T-cell (primary cell): Measurements from ENCODE around the gene ZNF428. TPM values are rescaled to one million over a fixed set of nuclear protein-coding genes. Genes with fewer than 3 reads are reported as not detected.

Source experiments
- ATAC-seq, 4 experiments: fragments of 200-7000 bp in 3 of 4; fragments of 150-1000 bp in 1 of 4; cut with Tn5 transposase; replicated peaks in 1 of 4; 1 replicate in 3 of 4; 2 replicates in 1 of 4; pipeline ENCODE4 v1.10.0; 2021; ENCODE audit warnings: moderate library complexity in 3 of 4, mild to moderate bottlenecking in 2 of 4, moderate number of reproducible peaks in 1 of 4
- CTCF ChIA-PET, 2 donors: fragments of 300-600 bp; sonication (Branson Sonifier 250); formaldehyde crosslinking; loops; one replicate each; lab custom pipeline; 2022; ENCODE audit warnings: antibody characterized with exemption in 2 of 2; lab: Charles Lee
- POLR2A ChIA-PET, 2 donors: fragments of 300-600 bp; sonication (Branson Sonifier 250); formaldehyde crosslinking; loops; one replicate each; lab custom pipeline; 2022; ENCODE audit warnings: antibody characterized with exemption in 2 of 2; lab: Charles Lee
- DNase-seq, 35 experiments: peaks; one replicate each; pipeline versions ENCODE4 v3.0.0 to v3.0.0-alpha.2; 2013 to 2023
- H3K27ac ChIP-seq: one replicate; pipeline ENCODE4 v1.5.1; 2013; ENCODE audit warnings: low read length
- H3K27me3 ChIP-seq, 2 experiments: replicated peaks in 1 of 2; 1 replicate in 1 of 2; 2 replicates in 1 of 2; pipeline versions ENCODE4 v1.6.1 to v1.7.0; 2013; ENCODE audit warnings: low read length in 1 of 2, mixed read lengths in 1 of 2; ENCODE audit not compliant: control insufficient read depth in 2 of 2, insufficient read depth in 2 of 2; ENCODE audit errors: extremely low read depth in 1 of 2
- H3K36me3 ChIP-seq, 2 donors: 1 replicate in 1 of 2; 2 replicates in 1 of 2; pipeline versions ENCODE4 v1.6.1 to v1.7.0; 2013; ENCODE audit warnings: low read length in 1 of 2; ENCODE audit not compliant: control insufficient read depth in 2 of 2, insufficient read depth in 1 of 2; ENCODE audit errors: extremely low read depth in 1 of 2
- H3K4me1 ChIP-seq, 2 experiments: 1 replicate in 1 of 2; 2 replicates in 1 of 2; pipeline versions ENCODE4 v1.6.1 to v1.7.0; 2013; ENCODE audit warnings: low read length in 2 of 2, mixed read lengths in 1 of 2; ENCODE audit not compliant: insufficient read depth in 2 of 2, control insufficient read depth in 1 of 2; ENCODE audit errors: extremely low read depth in 1 of 2
- H3K4me3 ChIP-seq, 2 donors: 1 replicate in 1 of 2; 2 replicates in 1 of 2; pipeline versions ENCODE4 v1.5.1 to v1.7.0; 2013; ENCODE audit warnings: mild to moderate bottlenecking in 2 of 2, low read length in 1 of 2, moderate library complexity in 1 of 2; ENCODE audit not compliant: control insufficient read depth in 1 of 2; ENCODE audit errors: extremely low read depth in 1 of 2
- H3K9me3 ChIP-seq: 2 replicates; pipeline ENCODE4 v1.7.0; 2013
- H3K27ac Mint-ChIP-seq, 2 donors: one replicate each; pipeline ENCODE4 v1.8.0; 2020 to 2021; ENCODE audit warnings: mild to moderate bottlenecking in 2 of 2, mixed read lengths in 2 of 2
- H3K27me3 Mint-ChIP-seq, 2 donors: one replicate each; pipeline ENCODE4 v1.8.0; 2021 to 2022; ENCODE audit warnings: mixed read lengths in 2 of 2
- H3K36me3 Mint-ChIP-seq: one replicate; pipeline ENCODE4 v1.8.0; 2021; ENCODE audit warnings: mixed read lengths
- H3K4me1 Mint-ChIP-seq, 3 donors: one replicate each; pipeline ENCODE4 v1.8.0; 2020 to 2022; ENCODE audit warnings: mixed read lengths in 3 of 3, mild to moderate bottlenecking in 1 of 3
- H3K4me3 Mint-ChIP-seq, 3 donors: one replicate each; pipeline ENCODE4 v1.8.0; 2020 to 2022; ENCODE audit warnings: mild to moderate bottlenecking in 3 of 3, mixed read lengths in 3 of 3, moderate library complexity in 3 of 3
- H3K9me3 Mint-ChIP-seq, 3 donors: one replicate each; pipeline ENCODE4 v1.8.0; 2020 to 2022; ENCODE audit warnings: mixed read lengths in 3 of 3
- WGBS: methylation state at CpG from one replicate; pipeline ENCODE4 v1.1.5; 2013; ENCODE audit warnings: missing lambda C conversion rate; ENCODE audit not compliant: insufficient coverage; 5-methylcytosine and 5-hydroxymethylcytosine counted together
- total RNA-seq, 35 experiments: library from RNA in 6 of 35; stranded (reverse) in 6 of 35; fragments of 120-200 nt in 1 of 35; gene quantifications; one replicate each; pipeline versions ENCODE4 v1.2.1 to v1.2.4 and lab custom pipeline; 2013 to 2026

Gene ZNF428
- total RNA-seq, 5 donors from 2014 or later (not counting 1 experiment from before 2014, with no cell fraction given): 28.9 to 35.2 (median 34.5) TPM

DNA sequence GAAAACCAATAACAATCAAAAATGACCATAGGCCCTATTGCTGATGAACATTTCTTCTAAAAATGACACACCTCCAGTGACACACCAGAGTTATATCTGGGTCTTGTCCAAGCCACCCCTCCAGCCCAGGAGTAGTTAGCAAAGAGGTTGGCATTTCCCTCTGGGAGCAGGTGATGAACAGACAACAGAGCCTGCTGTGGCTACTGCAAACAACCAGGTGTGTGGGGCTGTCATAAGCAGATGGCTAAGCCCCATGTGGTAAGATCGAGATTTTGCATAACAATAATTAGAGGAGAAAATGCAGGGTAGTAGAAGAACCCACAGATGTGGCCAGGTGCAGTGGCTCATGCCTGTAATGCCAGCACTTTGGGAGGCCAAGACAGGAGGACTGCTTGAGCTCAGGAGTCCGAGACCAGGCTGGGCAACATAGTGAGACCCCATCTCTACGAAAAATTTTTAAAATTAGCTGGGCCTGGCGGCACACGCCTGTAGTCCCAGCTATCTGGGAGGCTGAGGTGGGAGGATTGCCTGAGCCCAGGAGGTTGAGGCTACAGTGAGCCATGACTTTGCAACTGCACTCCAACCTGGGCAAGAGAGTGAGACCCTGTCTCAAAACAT, 49.1 kb downstream of the ZNF428 start:
- H3K9me3 Mint-ChIP-seq: no peaks in the 10 kb centered on the region
- Histone ChIP-seq H3K4me3 (no peak overlapping the region), H3K4me1 (peaks cover 7 to 28% of the 10 kb centered on the region in 2 experiments), H3K36me3 (peaks cover 0 to 9% of the 10 kb centered on the region in 2 donors), H3K9me3 (no peaks in the 10 kb centered on the region), H3K27me3 (no peaks in the 10 kb centered on the region), H3K27ac (no peak overlapping the region)
- DNase-seq (no peak), ATAC-seq (peak in 1 of 4 experiments; percentile 18)
- CTCF ChIA-PET: interaction anchor here in 1 of 2 donors (1.0 kb wide), 1 partner anchor 15 kb away, joined by 5 read pairs; no protein-coding TSS in a partner anchor
- peaks cover 43 to 46% (median 44%) of the 10 kb centered on the region in 3 donors for H3K4me1 Mint-ChIP-seq
- H3K4me3 Mint-ChIP-seq: no peak overlapping the region
- 71% methylated on average over 4 of the region's 5 CpGs for WGBS
- H3K27me3 Mint-ChIP-seq: no peaks in the 10 kb centered on the region
- H3K36me3 Mint-ChIP-seq: peaks cover 13% of the 10 kb centered on the region
- H3K27ac Mint-ChIP-seq: peak overlapping the region; percentile 81 to 82
- POLR2A ChIA-PET: no interaction called here

DNA sequence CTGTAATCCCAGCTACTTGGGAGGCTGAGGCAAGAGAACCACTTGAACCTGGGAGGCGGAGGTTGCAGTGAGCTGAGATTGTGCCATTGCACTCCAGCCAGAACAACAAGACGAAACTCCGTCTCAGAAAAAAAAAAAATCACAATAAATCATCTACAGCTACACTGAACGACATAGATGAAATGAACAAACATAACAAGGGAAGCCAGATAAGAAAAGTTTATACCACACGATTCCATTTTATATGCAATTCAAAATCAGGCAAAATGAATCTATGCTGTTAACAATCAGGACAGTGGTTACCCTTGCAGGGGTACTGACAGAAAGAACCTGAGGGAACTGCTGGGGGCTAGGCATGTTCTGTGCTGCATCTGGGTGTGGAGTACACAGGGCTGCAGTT, 49.8 kb downstream of the ZNF428 start:
- Histone ChIP-seq H3K27ac (no peak overlapping the region), H3K4me1 (peaks cover 2 to 27% of the 10 kb centered on the region in 2 experiments), H3K9me3 (no peaks in the 10 kb centered on the region), H3K36me3 (peaks cover 0 to 9% of the 10 kb centered on the region in 2 donors), H3K27me3 (no peaks in the 10 kb centered on the region), H3K4me3 (no peak overlapping the region)
- H3K36me3 Mint-ChIP-seq: peaks cover 13% of the 10 kb centered on the region
- peak overlapping the region; percentile 81 to 82 for H3K27ac Mint-ChIP-seq
- no peaks in the 10 kb centered on the region for H3K27me3 Mint-ChIP-seq
- POLR2A ChIA-PET: interaction anchor here in 1 of 2 donors (0.6 kb wide), 1 partner anchor 16 kb away, joined by 3 read pairs; no protein-coding TSS in a partner anchor
- H3K4me3 Mint-ChIP-seq: no peak overlapping the region
- ATAC-seq (no peak), DNase-seq (no peak)
- WGBS: 88% methylated on average over 3 of the region's 5 CpGs
- CTCF ChIA-PET: no interaction called here
- H3K9me3 Mint-ChIP-seq: no peaks in the 10 kb centered on the region
- H3K4me1 Mint-ChIP-seq: peaks cover 43 to 46% (median 44%) of the 10 kb centered on the region in 3 donors

DNA sequence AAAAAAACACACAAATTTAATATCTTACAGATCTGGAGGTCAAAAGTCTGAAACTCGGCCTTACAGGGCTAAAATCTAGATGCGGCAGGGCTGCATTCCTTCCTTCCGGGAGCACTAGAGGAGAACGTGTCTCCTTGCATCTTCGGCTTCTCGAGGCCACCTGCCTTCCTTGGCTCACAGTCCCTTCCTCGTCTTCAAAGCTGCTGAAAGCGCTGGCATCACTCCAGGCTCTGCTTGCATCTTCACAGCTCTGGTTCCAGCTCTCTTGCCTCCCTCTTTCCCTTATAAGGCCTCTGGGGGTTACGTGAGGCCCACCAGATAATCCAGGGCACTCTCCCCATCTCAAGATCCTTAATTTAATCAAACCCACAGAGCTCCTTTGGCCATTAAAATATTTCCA, 54.6 kb downstream of the ZNF428 start:
- peak overlapping the region in 1 of 3 donors; percentile 84 for H3K4me3 Mint-ChIP-seq
- Histone ChIP-seq H3K4me1 (peaks cover 20 to 54% of the 10 kb centered on the region in 2 experiments), H3K36me3 (peaks cover 0 to 7% of the 10 kb centered on the region in 2 donors), H3K27me3 (no peaks in the 10 kb centered on the region), H3K9me3 (no peaks in the 10 kb centered on the region), H3K27ac (no peak overlapping the region), H3K4me3 (no peak overlapping the region)
- no peaks in the 10 kb centered on the region for H3K27me3 Mint-ChIP-seq
- no peaks in the 10 kb centered on the region for H3K9me3 Mint-ChIP-seq
- WGBS: 68% methylated on average over 9 of the region's 9 CpGs
- H3K36me3 Mint-ChIP-seq: peaks cover 25% of the 10 kb centered on the region
- peak overlapping the region; percentile 78 to 96 for H3K27ac Mint-ChIP-seq
- ChIA-PET POLR2A (interaction anchor here in 1 of 2 donors (0.7 kb wide), 1 partner anchor 9 kb away, joined by 3 read pairs; no protein-coding TSS in a partner anchor), CTCF (interaction anchor here (0.6 to 0.9 kb wide), 4 partner anchors 9 to 94 kb away, joined by 3 read pairs; no protein-coding TSS in a partner anchor)
- H3K4me1 Mint-ChIP-seq: peaks cover 58 to 67% (median 58%) of the 10 kb centered on the region in 3 donors
- ATAC-seq: no peak
- no peak for DNase-seq

DNA sequence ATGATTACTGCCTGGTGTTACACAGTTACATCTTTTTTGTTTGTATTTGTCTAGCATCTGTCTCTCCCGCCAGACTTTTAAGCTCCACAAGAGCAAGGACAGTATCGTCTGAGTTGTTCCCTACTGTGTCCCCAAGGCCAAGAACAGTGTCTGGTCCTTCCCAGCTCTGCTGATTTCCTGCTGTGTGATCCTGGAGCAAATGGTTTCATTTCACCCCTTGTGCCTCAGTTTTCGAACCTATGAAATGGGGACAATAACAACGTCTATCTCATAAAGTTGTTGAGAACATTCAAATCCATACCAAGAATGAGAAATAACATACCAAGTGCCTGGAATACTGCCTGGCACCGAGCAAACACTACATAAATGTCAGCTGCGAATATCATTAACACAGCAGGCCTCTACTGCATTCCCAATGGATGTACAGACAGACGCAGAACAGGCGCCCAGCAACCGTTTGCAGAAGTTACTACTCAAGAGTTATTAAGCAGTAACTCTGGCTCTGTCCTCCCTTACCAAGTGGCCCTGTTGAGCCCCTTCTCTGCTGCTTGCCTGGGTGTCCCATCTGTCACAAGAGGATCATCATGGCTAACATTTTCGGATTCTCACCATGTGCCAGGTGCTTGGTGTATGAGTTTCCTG, 55.5 kb downstream of the ZNF428 start:
- ATAC-seq (no peak), DNase-seq (no peak)
- H3K4me3 ChIP-seq: no peak overlapping the region
- 89% methylated on average over 9 of the region's 10 CpGs for WGBS
- peak overlapping the region in 1 of 3 donors; percentile 84 for H3K4me3 Mint-ChIP-seq
- no peaks in the 10 kb centered on the region for H3K27me3 ChIP-seq
- H3K36me3 Mint-ChIP-seq: peaks cover 28% of the 10 kb centered on the region
- peaks cover 0 to 11% of the 10 kb centered on the region in 2 donors for H3K36me3 ChIP-seq
- no peaks in the 10 kb centered on the region for H3K27me3 Mint-ChIP-seq
- ChIA-PET CTCF (interaction anchor here in 1 of 2 donors (0.9 kb wide), 1 partner anchor 10 kb away, joined by 3 read pairs; no protein-coding TSS in a partner anchor), POLR2A (interaction anchor here in 1 of 2 donors (0.7 kb wide), 1 partner anchor 10 kb away, joined by 3 read pairs; no protein-coding TSS in a partner anchor)
- H3K9me3 Mint-ChIP-seq: no peaks in the 10 kb centered on the region
- H3K27ac ChIP-seq: peak overlapping the region; percentile 93
- no peaks in the 10 kb centered on the region for H3K9me3 ChIP-seq
- peaks cover 57 to 64% (median 58%) of the 10 kb centered on the region in 3 donors for H3K4me1 Mint-ChIP-seq
- H3K4me1 ChIP-seq: peaks cover 20 to 54% of the 10 kb centered on the region in 2 experiments
- H3K27ac Mint-ChIP-seq: peak overlapping the region; percentile 96 to 98

DNA sequence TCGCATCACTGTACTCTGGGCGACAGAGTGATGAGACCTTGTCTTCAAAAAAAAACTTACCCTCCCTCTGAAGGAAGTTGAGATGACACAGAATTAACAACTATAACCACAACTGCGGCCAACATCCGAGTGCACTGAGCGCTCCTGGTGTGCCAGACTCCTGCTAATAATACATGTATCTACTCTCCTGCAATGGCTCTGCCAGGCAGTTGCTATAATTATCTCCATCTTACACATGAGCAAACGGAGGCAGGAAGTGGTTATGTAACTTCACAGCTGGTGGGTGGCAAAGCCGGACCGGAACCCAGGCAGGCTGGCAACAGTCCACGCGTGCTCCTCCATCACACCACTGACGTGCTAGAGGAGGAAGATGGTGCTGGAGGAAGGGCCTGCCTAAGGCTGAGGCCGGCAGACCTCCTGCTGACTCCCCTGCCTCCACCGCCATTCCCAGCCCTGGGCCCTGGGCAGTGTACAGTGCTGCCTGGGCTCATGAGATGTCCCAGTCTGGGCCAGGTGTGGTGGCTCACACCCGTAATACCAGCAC, 56.7 kb downstream of the ZNF428 start:
- peaks cover 20 to 54% of the 10 kb centered on the region in 2 experiments for H3K4me1 ChIP-seq
- H3K4me3 ChIP-seq: peak overlapping the region; percentile 22 to 29
- no peaks in the 10 kb centered on the region for H3K27me3 ChIP-seq
- Mint-ChIP-seq H3K9me3 (no peaks in the 10 kb centered on the region), H3K27ac (peak overlapping the region; percentile 96 to 98), H3K36me3 (peaks cover 30% of the 10 kb centered on the region), H3K4me1 (peaks cover 58 to 64% (median 58%) of the 10 kb centered on the region in 3 donors), H3K4me3 (peak overlapping the region; percentile 58 to 84 (median 62)), H3K27me3 (no peaks in the 10 kb centered on the region)
- H3K9me3 ChIP-seq: no peaks in the 10 kb centered on the region
- peak; percentile 61 to 90 (median 78) for DNase-seq
- ATAC-seq: peak; percentile 86 to 91 (median 88)
- peak overlapping the region; percentile 93 for H3K27ac ChIP-seq
- H3K36me3 ChIP-seq: peaks cover 0 to 16% of the 10 kb centered on the region in 2 donors
- WGBS: 10% methylated on average over 4 of the region's 14 CpGs
- CTCF ChIA-PET: interaction anchor here in 1 of 2 donors (0.6 kb wide), 1 partner anchor 32 kb away, joined by 3 read pairs; no protein-coding TSS in a partner anchor
- POLR2A ChIA-PET: interaction anchor here in 1 of 2 donors (0.6 kb wide), 1 partner anchor 258 kb away, joined by 3 read pairs; no protein-coding TSS in a partner anchor

DNA sequence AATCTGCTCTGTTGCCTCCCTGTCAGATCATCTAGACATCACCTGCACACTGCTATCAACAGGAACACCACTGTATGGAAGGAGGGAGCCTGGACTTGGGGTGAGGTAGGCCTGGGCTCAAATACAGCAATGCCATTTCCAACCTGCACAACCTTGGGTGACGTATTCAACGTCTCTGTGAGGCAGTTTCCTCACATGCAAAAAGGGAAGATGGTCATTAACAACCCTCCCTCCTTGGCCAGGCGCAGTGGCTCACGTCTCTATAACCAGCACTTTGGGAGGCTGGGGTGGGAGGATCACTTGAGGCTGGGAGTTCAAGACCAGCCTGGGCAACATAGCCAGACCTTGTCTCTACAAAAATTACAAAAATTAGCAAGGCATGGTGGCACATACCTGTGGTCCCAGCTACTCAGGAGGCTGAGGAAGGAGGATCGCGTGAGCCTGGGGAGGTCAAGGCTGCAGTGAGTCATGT, 57.2 kb downstream of the ZNF428 start:
- Histone ChIP-seq H3K27me3 (no peaks in the 10 kb centered on the region), H3K9me3 (no peaks in the 10 kb centered on the region), H3K4me1 (peaks cover 20 to 54% of the 10 kb centered on the region in 2 experiments), H3K27ac (peak overlapping the region; percentile 93), H3K36me3 (peaks cover 0 to 18% of the 10 kb centered on the region in 2 donors), H3K4me3 (peak overlapping the region; percentile 22 to 29)
- Mint-ChIP-seq H3K36me3 (peaks cover 31% of the 10 kb centered on the region), H3K27me3 (no peaks in the 10 kb centered on the region), H3K4me3 (peak overlapping the region; percentile 58 to 84 (median 62)), H3K4me1 (peaks cover 58 to 64% (median 59%) of the 10 kb centered on the region in 3 donors), H3K27ac (peak overlapping the region; percentile 96 to 98), H3K9me3 (no peaks in the 10 kb centered on the region)
- peak in 1 of 4 experiments; percentile 4 for ATAC-seq
- ChIA-PET POLR2A (no interaction called here), CTCF (no interaction called here)
- no CpG with 5 or more reads among the region's 6 CpGs for WGBS
- DNase-seq: peak in 2 of 35 experiments; percentile 21 to 38
